ENCODE data around the gene TMEM86A.
A peak's percentile ranks its signal among the peaks of the same experiment; 100 is the strongest.

Gene TMEM86A

DNA sequence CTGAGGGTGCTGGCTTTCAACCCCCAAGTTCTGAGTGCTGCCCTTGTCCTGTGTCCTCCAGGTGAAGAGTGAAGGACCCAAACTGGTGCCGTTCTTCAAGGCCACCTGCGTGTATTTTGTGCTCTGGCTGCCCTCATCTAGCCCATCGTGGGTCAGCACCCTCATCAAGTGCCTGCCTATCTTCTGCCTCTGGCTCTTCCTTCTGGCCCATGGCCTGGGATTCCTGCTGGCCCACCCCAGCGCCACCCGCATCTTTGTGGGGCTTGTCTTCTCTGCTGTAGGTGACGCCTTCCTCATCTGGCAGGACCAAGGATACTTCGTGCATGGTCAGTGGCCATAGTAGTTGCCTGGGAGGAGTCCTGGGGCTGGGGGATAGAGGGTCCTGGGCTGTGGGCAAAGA, 2.3 kb downstream of the TMEM86A start:
- no peak for DNase-seq

GRCh38 chr11:18701614-18702216, 3.1 kb downstream of the TMEM86A start:
- no peak for DNase-seq

GRCh38 chr11:18703001-18703763, 4.6 kb downstream of the TMEM86A start:
- DNase-seq = no peak

GRCh38 chr11:18704045-18704645, 5.6 kb downstream of the TMEM86A start:
- DNase-seq = no peak

- no peak for DNase-seq
Measured at GRCh38 chr11:18704698-18705097, 6.1 kb downstream of the TMEM86A start.

GRCh38 chr11:18705651-18706281, 7.2 kb downstream of the TMEM86A start:
- DNase-seq = no peak

GRCh38 chr11:18706330-18707243, 8.0 kb downstream of the TMEM86A start:
- no peak for DNase-seq

DNA sequence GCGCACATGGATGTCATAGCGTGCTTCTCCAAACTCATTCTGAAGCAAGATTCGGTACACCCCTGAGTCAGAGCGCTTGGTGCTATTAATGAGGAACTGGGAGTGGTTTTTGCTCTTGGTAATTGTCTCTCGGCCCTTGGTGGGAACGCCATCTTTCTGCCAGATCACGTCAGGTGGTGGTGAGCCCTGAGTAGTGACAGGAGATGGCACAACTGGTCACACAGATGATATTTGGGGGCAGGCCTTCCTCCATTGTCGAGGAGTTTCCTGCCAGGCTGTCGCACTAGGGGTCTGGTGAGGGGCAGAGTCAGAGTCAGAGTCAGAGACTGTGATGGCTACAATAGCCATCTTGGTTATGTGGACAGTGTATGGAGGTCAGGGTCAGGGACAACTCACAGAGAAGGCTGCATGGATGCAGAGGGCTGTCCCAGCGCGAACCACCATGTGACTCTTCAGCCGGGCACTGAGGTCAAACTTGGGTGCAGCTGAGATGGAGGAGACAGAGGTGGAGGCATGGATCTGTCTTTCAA, 9.3 kb downstream of the TMEM86A start:
- DNase-seq = no peak

- no peak for DNase-seq
Measured at GRCh38 chr11:18709414-18709813, 10.8 kb downstream of the TMEM86A start.

DNA sequence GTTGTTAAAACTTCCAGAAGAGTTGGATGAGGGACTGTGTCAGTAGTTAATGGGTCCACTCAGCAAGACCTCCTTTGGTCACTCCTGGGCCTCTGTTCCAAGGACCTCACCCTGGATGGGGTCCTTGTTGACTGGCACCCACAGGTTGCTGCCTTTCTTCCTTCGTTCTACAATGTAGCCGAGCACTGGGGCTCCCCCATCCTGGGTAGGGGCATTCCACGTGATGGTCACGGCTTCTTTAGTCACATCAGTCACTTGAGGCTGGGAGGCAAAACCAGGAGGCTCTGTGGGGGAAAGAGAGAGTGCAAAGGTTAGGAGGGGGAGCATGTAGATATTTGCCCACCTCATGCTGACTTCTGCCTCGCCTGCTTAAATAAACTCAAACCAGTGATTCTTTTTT, 12.0 kb downstream of the TMEM86A start:
- no peak for DNase-seq

GRCh38 chr11:18713646-18714442, 15.3 kb downstream of the TMEM86A start:
- DNase-seq = no peak

DNA sequence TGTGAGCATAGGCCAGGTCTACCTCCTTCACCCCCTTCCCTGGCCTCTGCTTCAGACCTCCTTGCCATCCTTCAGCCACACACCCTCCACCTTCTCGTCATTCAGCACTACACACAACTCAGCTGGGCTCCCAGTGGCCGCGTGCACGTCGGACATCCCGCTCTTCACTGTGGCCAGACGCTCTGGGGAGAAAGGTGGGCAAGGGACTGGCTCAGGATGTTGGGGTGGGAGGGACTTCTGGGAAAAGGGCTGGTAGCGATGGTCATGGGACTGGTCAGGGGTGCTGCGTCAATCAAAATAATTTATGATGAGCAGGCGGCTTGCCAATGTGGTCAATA, 15.8 kb downstream of the TMEM86A start:
- no peak for DNase-seq

GRCh38 chr11:18715476-18715875, 16.9 kb downstream of the TMEM86A start:
- DNase-seq = no peak

DNA sequence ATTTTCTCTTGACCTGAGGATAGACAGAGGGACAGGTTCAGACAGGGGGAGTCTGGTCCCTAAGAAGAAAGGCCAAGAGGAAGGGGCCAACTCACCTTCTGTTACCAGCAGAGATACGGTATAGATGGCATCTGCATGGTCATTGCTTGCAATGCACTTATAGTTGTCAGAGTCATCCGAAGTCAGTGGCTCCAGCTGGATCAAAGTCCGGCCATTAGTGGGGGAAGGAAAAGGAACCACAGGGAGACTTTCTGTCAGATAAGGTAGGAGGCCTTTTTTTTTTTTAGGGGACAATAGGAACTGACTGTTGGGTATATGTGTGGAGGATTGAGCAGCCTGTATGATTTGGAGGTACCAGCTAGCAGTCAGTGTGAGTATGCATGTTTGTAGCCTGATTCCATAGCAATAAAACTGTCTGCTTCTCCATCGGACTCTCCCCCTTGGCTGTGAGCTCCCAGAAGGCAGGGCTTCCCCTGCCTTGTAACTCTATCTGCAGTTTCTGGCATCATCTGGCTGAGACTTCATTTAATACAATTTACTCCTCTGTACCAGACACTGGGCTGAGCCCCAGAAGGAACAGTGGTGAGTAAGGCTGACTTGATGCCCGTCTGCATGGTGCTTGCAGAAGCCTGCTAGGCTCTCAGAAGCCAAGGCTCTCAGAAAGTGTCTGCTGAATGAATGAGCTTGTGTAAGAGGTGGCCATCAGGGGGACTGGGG, 21.7 kb downstream of the TMEM86A start:
- DNase-seq = no peak

GRCh38 chr11:18720808-18721560, 22.4 kb downstream of the TMEM86A start:
- DNase-seq = no peak

- peak; percentile 30 to 56 for DNase-seq
Measured at GRCh38 chr11:18721561-18722292, 23.1 kb downstream of the TMEM86A start.

GRCh38 chr11:18722293-18722637, 23.7 kb downstream of the TMEM86A start:
- DNase-seq = no peak

DNA sequence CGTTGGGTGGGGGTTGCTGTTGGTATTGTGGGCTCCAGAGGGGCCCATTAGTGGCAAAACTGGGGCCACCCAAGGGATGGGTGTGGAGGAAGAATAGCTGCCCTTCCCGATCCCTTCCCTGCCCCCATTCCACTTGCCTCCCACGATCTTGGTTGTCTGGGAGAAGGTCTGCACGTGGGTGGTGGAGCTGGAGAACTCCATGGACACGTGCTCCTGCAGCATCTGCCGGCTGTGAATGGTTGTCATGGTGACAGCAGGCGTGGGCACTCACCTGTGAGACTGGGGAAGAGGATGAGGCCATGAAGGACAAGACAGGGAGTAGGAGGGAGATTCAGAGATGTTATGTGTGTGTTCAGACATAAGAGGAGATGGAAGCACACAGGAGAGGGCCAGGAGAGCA, 25.4 kb downstream of the TMEM86A start:
- DNase-seq = no peak

DNA sequence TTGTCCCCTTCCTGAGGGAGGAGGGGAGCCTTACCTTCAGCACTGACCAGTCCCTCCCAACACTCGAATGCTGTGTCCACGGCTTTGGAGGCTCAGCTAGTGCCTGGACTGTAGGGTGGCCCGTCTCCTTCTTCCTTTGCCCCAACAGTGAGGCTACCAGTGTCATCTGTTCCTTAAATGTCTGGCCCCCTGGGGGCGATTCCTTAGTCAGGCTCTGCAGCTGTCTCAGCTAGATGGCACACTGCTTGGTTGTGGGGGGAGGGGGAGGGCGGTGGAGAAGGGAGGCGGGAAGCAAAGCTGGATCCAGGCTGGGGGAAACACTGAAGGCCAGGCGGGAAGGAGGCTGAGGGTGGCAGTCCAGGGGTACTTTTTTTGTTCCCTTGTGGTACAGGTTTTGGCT, 27.5 kb downstream of the TMEM86A start, which contains the start of gene IGSF22:
IGSF22 (minus strand) TSS at position 149 of the 400 bp plus-strand sequence. CDS start 1,952 bp downstream, outside the sequence.
- no peak for DNase-seq

All from AML-193 (cell line).